Immature natural killer cell (primary cell): ENCODE measurements around the gene ZNF780B. TPM values are rescaled to one million over a fixed set of nuclear protein-coding genes. Genes with fewer than 3 reads are reported as not detected.
A peak's percentile ranks its signal among the peaks of the same experiment; 100 is the strongest.

Experiments
- DNase-seq, 3 donors: peaks; one replicate each; pipeline ENCODE4 v3.0.0; 2022; ENCODE audit warnings: mixed read lengths in 1 of 3
- H3K27ac Mint-ChIP-seq, 6 donors: one replicate each; pipeline ENCODE4 v1.8.0; 2020; ENCODE audit warnings: mixed read lengths in 6 of 6, mild to moderate bottlenecking in 5 of 6, inconsistent platforms in 4 of 6, moderate library complexity in 3 of 6
- H3K27me3 Mint-ChIP-seq, 3 donors: one replicate each; pipeline ENCODE4 v1.8.0; 2020 to 2021; ENCODE audit warnings: low read depth in 3 of 3, mild to moderate bottlenecking in 3 of 3, mixed read lengths in 3 of 3, moderate library complexity in 3 of 3, inconsistent platforms in 1 of 3
- H3K36me3 Mint-ChIP-seq, 3 donors: one replicate each; pipeline ENCODE4 v1.8.0; 2020; ENCODE audit warnings: mixed read lengths in 3 of 3, inconsistent platforms in 2 of 3, mild to moderate bottlenecking in 2 of 3
- H3K4me1 Mint-ChIP-seq, 2 donors: one replicate each; pipeline ENCODE4 v1.8.0; 2020; ENCODE audit warnings: inconsistent platforms in 2 of 2, mild to moderate bottlenecking in 2 of 2, mixed read lengths in 2 of 2, moderate library complexity in 1 of 2
- H3K4me3 Mint-ChIP-seq, 5 donors: one replicate each; pipeline ENCODE4 v1.8.0; 2020; ENCODE audit warnings: mild to moderate bottlenecking in 5 of 5, mixed read lengths in 5 of 5, inconsistent platforms in 3 of 5, moderate library complexity in 3 of 5
- H3K9me3 Mint-ChIP-seq, 6 donors: one replicate each; pipeline ENCODE4 v1.8.0; 2020; ENCODE audit warnings: mild to moderate bottlenecking in 6 of 6, mixed read lengths in 6 of 6, inconsistent platforms in 4 of 6, moderate library complexity in 3 of 6
- polyA plus RNA-seq, 3 donors: library from polyadenylated mRNA; unstranded; fragments of 300-500 nt; fragmentation: Illumina TruSeq; gene quantifications; one replicate each; pipeline ENCODE4 v1.2.3, GENCODE V29; 2021

The ZNF780B gene
- polyA plus RNA-seq, 3 donors from 2014 or later = 7.1 to 10.6 (median 9.5) TPM

DNA sequence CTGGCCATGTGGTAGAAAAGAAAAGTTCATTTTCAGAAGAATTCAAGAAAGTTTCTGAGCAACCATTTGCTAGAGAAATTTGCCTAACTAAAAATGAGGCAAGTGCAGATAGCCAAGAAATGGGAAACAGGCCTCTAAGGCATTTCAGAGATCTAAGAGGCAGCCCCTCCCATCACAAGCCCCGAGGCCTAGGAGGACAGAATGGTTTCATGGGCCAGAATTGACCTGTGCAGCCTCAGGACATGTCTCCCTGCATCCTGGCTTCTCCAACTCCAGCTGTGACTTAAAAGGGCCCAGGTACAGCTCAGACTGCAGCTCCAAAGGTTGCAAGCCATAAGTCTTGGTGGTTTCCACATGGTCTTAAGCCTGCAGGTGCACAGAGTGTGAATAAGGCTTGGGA is 62.4 kb downstream of the ZNF780B start:
- no peak for DNase-seq
- H3K4me3 Mint-ChIP-seq = no peak overlapping the region
- H3K36me3 Mint-ChIP-seq = peaks cover 4 to 7% (median 7%) of the 10 kb centered on the region in 3 donors
- peaks cover 36 to 53% of the 10 kb centered on the region in 2 donors for H3K4me1 Mint-ChIP-seq
- H3K27ac Mint-ChIP-seq = no peak overlapping the region
- H3K9me3 Mint-ChIP-seq = peaks cover 0 to 1% (median 0%) of the 10 kb centered on the region in 6 donors
- H3K27me3 Mint-ChIP-seq = peaks cover 5 to 13% (median 10%) of the 10 kb centered on the region in 3 donors

- H3K4me3 Mint-ChIP-seq = no peak overlapping the region
- H3K36me3 Mint-ChIP-seq = peaks cover 20 to 38% (median 31%) of the 10 kb centered on the region in 3 donors
- H3K4me1 Mint-ChIP-seq = peaks cover 2 to 29% of the 10 kb centered on the region in 2 donors
Observed at GRCh38 chr19:39987596-39987995, 68.4 kb downstream of the ZNF780B start.

GRCh38 chr19:39987167-39987566 is 68.9 kb downstream of the ZNF780B start:
- Mint-ChIP-seq H3K4me3 (no peak overlapping the region), H3K4me1 (peaks cover 2 to 25% of the 10 kb centered on the region in 2 donors), H3K27ac (no peak overlapping the region), H3K27me3 (no peaks in the 10 kb centered on the region), H3K9me3 (peaks cover 0 to 33% (median 22%) of the 10 kb centered on the region in 6 donors), H3K36me3 (peaks cover 24 to 41% (median 35%) of the 10 kb centered on the region in 3 donors)
- DNase-seq = no peak

More at GRCh38 chr19:39987596-39987995, 68.4 kb downstream of the ZNF780B start:
- no peak for DNase-seq
- no peaks in the 10 kb centered on the region for H3K27me3 Mint-ChIP-seq
- peaks cover 0 to 33% (median 22%) of the 10 kb centered on the region in 6 donors for H3K9me3 Mint-ChIP-seq
- no peak overlapping the region for H3K27ac Mint-ChIP-seq

GRCh38 chr19:39986643-39987042 is 69.4 kb downstream of the ZNF780B start:
- Mint-ChIP-seq H3K4me1 (peaks cover 2 to 23% of the 10 kb centered on the region in 2 donors), H3K27ac (no peak overlapping the region), H3K36me3 (peaks cover 28 to 41% (median 39%) of the 10 kb centered on the region in 3 donors), H3K9me3 (peaks cover 0 to 33% (median 22%) of the 10 kb centered on the region in 6 donors), H3K27me3 (no peaks in the 10 kb centered on the region), H3K4me3 (no peak overlapping the region)
- DNase-seq = no peak

GRCh38 chr19:39983695-39984300 is 72.2 kb downstream of the ZNF780B start:
- Mint-ChIP-seq H3K27ac (peak overlapping the region in 1 of 6 donors; percentile 55), H3K4me3 (no peak overlapping the region), H3K27me3 (no peaks in the 10 kb centered on the region), H3K36me3 (peaks cover 41 to 55% (median 54%) of the 10 kb centered on the region in 3 donors), H3K9me3 (peaks cover 0 to 33% (median 22%) of the 10 kb centered on the region in 6 donors), H3K4me1 (peaks cover under 1 to 16% of the 10 kb centered on the region in 2 donors)
- no peak for DNase-seq

- DNase-seq = no peak
- H3K9me3 Mint-ChIP-seq = peaks cover 0 to 33% (median 22%) of the 10 kb centered on the region in 6 donors
- no peaks in the 10 kb centered on the region for H3K27me3 Mint-ChIP-seq
Observed at GRCh38 chr19:39982883-39983282, 73.1 kb downstream of the ZNF780B start.

More at GRCh38 chr19:39982883-39983282, 73.1 kb downstream of the ZNF780B start:
- Mint-ChIP-seq H3K36me3 (peaks cover 41 to 60% (median 54%) of the 10 kb centered on the region in 3 donors), H3K27ac (no peak overlapping the region), H3K4me3 (no peak overlapping the region), H3K4me1 (peaks cover 0 to 16% of the 10 kb centered on the region in 2 donors)

Other genes starting within 250 kb of the ZNF780B start
- 10 to 100 TPM in 2 of 3 donors, 1 to 10 TPM in 1; 6.2 to 24.8 (median 12.5) TPM for gene DYRK1B, start 222.1 kb downstream of the ZNF780B start, polyA plus RNA-seq
- gene FBL, start 209.9 kb downstream of the ZNF780B start, polyA plus RNA-seq = 100 to 1,000 TPM; 127 to 166 (median 143) TPM
- under 1 TPM in 2 of 3 donors, not detected in 1; 0.36 to 0.92 TPM for gene FCGBP, start 121.6 kb downstream of the ZNF780B start, polyA plus RNA-seq
- 100 to 1,000 TPM; 113 to 133 (median 127) TPM for gene PSMC4, start 85.1 kb downstream of the ZNF780B start, polyA plus RNA-seq
- 1 to 10 TPM in 2 of 3 donors, not detected in 1; 2.4 to 2.5 TPM for gene ZNF546, start 59.2 kb downstream of the ZNF780B start, polyA plus RNA-seq
- 10 to 100 TPM in 2 of 3 donors, 1 to 10 TPM in 1; 9.7 to 17.3 (median 12.4) TPM for gene ZNF780A, start 34.7 kb upstream of the ZNF780B start, polyA plus RNA-seq
- gene MAP3K10, start 135.2 kb upstream of the ZNF780B start, polyA plus RNA-seq = under 1 TPM in 2 of 3 donors, not detected in 1; 0.36 to 0.42 TPM
- gene TTC9B, start 162.2 kb upstream of the ZNF780B start, polyA plus RNA-seq = not detected
- gene CCNP, start 170.5 kb upstream of the ZNF780B start, polyA plus RNA-seq = not detected
- gene AKT2, start 229.1 kb upstream of the ZNF780B start, polyA plus RNA-seq = 10 to 100 TPM; 32.7 to 47.6 (median 34.4) TPM